Measurements from ENCODE around the gene COL6A6. TPM values are rescaled to one million over a fixed set of nuclear protein-coding genes. Genes with fewer than 3 reads are reported as not detected.

The COL6A6 gene
- total RNA-seq, 1 experiment from 2014 or later = 0.11 TPM

DNA sequence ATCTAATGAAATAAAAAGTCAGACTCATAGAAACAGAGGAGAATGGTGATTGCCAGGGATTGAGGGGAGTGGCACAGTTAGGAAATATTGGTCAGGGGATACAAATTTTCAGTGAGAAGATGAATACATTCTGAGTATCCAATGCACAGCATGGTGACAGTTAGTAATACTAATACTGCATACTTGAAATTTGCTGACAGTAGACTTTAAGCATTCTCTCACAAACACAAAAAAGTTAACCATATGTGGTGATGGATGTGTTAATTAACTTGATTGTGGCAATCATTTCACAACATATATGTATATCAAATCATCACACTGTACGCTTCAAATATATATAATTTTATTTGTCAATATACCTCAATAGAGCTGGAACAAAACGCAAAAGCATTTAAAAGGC, 9.2 kb upstream of the COL6A6 start:
- no peak overlapping the region for H2BK12ac ChIP-seq (ENCODE audit: insufficient read length, low read depth, low read length)
- no peak overlapping the region for H2BK5ac ChIP-seq (ENCODE audit: insufficient read length, low read length)
- H3K4me1 ChIP-seq (ENCODE audit: insufficient read depth, low read length) = no peaks in the 10 kb centered on the region
- H3K79me1 ChIP-seq (ENCODE audit: insufficient read depth, low read depth, low read length, poor library complexity, severe bottlenecking) = no peaks in the 10 kb centered on the region
- no peak overlapping the region for H4K8ac ChIP-seq (replicated peaks; ENCODE audit: insufficient read length, low read depth, low read length)
- H2AFZ ChIP-seq (ENCODE audit: low read length) = no peak overlapping the region
- Mint-ChIP-seq H3K27me3 (ENCODE audit: low read depth) (peaks cover 15% of the 10 kb centered on the region), H3K27ac (no peak overlapping the region), H3K9me3 (no peaks in the 10 kb centered on the region), H3K36me3 (ENCODE audit: insufficient read depth in 1 of 3, low read depth in 3 of 3) (no peaks in the 10 kb centered on the region), H3K4me3 (no peak overlapping the region), H3K4me1 (peaks cover 6 to 7% of the 10 kb centered on the region in 2 experiments; a peak in 2 of 4 replicates)
- H2BK20ac ChIP-seq (ENCODE audit: low read depth, low read length, poor library complexity, severe bottlenecking) = no peak overlapping the region
- no peak overlapping the region for H3K56ac ChIP-seq (ENCODE audit: insufficient read length, low read depth, low read length)
- no peak overlapping the region for H3K27ac ChIP-seq (ENCODE audit: insufficient read length, low read depth, low read length)
- no peak overlapping the region for H4K91ac ChIP-seq (ENCODE audit: insufficient read length, low read depth, low read length)
- H3K4ac ChIP-seq (ENCODE audit: low read depth, low read length) = no peak overlapping the region
- WGBS (ENCODE audit: extremely low coverage, insufficient read length, low lambda C conversion rate) = no CpG with 5 or more reads among the region's 2 CpGs
- no peak overlapping the region for H2BK15ac ChIP-seq (ENCODE audit: low read depth, low read length)
- TF ChIP-seq, protein P1, sequence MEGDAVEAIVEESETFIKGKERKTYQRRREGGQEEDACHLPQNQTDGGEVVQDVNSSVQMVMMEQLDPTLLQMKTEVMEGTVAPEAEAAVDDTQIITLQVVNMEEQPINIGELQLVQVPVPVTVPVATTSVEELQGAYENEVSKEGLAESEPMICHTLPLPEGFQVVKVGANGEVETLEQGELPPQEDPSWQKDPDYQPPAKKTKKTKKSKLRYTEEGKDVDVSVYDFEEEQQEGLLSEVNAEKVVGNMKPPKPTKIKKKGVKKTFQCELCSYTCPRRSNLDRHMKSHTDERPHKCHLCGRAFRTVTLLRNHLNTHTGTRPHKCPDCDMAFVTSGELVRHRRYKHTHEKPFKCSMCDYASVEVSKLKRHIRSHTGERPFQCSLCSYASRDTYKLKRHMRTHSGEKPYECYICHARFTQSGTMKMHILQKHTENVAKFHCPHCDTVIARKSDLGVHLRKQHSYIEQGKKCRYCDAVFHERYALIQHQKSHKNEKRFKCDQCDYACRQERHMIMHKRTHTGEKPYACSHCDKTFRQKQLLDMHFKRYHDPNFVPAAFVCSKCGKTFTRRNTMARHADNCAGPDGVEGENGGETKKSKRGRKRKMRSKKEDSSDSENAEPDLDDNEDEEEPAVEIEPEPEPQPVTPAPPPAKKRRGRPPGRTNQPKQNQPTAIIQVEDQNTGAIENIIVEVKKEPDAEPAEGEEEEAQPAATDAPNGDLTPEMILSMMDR (conservative IDR thresholded peaks at IDR 0.05) = no peak
- H4K5ac ChIP-seq (ENCODE audit: insufficient read length, low read depth, low read length) = no peak overlapping the region
- H3K23ac ChIP-seq (ENCODE audit: insufficient read length, low read depth, low read length) = no peak overlapping the region
- H3K27me3 ChIP-seq (ENCODE audit: insufficient read depth, low read length) = no peaks in the 10 kb centered on the region
- no peak overlapping the region for H2AK5ac ChIP-seq (ENCODE audit: insufficient read length, low read length)
- no peak for DNase-seq
- no peak overlapping the region for H3T11ph ChIP-seq (ENCODE audit: low read length)
- H4K20me1 ChIP-seq (ENCODE audit: control insufficient read depth, insufficient read depth, insufficient read length) = no peaks in the 10 kb centered on the region
- no peak overlapping the region for H3K4me2 ChIP-seq (ENCODE audit: insufficient read depth, insufficient read length, low read length)
- no peaks in the 10 kb centered on the region for H3K23me2 ChIP-seq (ENCODE audit: insufficient read length, low read depth, low read length, poor library complexity, severe bottlenecking)
- no peak overlapping the region for H3K9ac ChIP-seq (ENCODE audit: extremely low read depth, insufficient read length, low read length)
- no peak overlapping the region for H2BK120ac ChIP-seq (ENCODE audit: low read depth, low read length, poor library complexity, severe bottlenecking)
- no peak overlapping the region for H3K18ac ChIP-seq (ENCODE audit: insufficient read length, low read depth, low read length)
- no peaks in the 10 kb centered on the region for H3K79me2 ChIP-seq (ENCODE audit: insufficient read depth, low read length)
- H3K14ac ChIP-seq (ENCODE audit: insufficient read depth, low read length) = no peak overlapping the region
- H3K9me3 ChIP-seq (ENCODE audit: control insufficient read depth, low read depth, low read length) = no peaks in the 10 kb centered on the region
